ENCODE results near the gene CLDN20.
A peak's percentile ranks its signal among the peaks of the same experiment; 100 is the strongest.

CLDN20 gene

DNA sequence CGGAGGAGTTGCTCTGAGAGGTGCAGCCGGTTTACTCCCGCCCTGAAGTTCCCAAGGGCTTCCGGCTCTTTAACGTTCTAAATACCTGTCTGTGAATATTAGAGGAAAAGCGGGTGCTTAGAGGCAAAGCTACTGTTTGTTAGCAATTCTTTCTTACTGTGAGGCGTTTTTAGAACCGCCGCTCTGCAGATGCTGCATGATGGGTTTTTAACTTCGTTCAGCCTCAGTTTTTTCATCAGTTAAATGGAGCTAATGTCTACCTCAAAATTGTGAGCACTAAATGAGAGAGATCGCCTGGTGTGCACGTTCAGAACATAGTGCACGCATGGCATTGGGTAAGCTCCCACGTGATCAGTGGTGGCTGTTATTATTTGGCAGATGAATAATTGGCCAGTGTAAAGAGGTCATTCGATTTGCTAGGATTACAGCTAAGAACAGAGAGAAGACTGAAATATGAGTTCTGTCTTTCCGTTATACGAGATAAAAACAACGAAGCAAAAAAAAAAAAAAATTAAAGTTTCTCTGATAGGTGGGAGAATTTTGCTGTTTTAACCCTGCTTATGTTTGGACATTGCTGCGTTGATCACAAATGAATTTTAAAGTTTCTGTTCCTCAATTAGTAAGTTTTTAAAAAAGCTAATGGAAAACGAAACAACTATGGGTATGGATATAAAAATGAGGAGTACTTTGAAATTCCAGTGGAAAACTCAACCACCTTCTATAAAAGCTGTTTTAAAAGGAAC lies 51.1 kb downstream of the CLDN20 start:
- Histone ChIP-seq H3K36me3 (ENCODE audit: low read depth) (peaks cover 30% of the 10 kb centered on the region), H3K9me3 (ENCODE audit: severe bottlenecking) (no peaks in the 10 kb centered on the region), H3K27me3 (ENCODE audit: insufficient read depth, poor library complexity, severe bottlenecking) (no peaks in the 10 kb centered on the region), H3K4me3 (ENCODE audit: severe bottlenecking) (peak overlapping the region; percentile 64), H3K4me1 (ENCODE audit: insufficient read depth, poor library complexity, severe bottlenecking) (peaks cover 16% of the 10 kb centered on the region), H3K27ac (ENCODE audit: poor library complexity, severe bottlenecking) (peak overlapping the region; percentile 80)
- TF ChIP-seq, protein P1, sequence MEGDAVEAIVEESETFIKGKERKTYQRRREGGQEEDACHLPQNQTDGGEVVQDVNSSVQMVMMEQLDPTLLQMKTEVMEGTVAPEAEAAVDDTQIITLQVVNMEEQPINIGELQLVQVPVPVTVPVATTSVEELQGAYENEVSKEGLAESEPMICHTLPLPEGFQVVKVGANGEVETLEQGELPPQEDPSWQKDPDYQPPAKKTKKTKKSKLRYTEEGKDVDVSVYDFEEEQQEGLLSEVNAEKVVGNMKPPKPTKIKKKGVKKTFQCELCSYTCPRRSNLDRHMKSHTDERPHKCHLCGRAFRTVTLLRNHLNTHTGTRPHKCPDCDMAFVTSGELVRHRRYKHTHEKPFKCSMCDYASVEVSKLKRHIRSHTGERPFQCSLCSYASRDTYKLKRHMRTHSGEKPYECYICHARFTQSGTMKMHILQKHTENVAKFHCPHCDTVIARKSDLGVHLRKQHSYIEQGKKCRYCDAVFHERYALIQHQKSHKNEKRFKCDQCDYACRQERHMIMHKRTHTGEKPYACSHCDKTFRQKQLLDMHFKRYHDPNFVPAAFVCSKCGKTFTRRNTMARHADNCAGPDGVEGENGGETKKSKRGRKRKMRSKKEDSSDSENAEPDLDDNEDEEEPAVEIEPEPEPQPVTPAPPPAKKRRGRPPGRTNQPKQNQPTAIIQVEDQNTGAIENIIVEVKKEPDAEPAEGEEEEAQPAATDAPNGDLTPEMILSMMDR (IDR thresholded peaks at IDR 0.05; ENCODE audit: poor library complexity, severe bottlenecking): no peak
- DNase-seq (ENCODE audit: low spot score): peak; percentile 68
- peak; percentile 44 for ATAC-seq (ENCODE audit: low read depth)

DNA sequence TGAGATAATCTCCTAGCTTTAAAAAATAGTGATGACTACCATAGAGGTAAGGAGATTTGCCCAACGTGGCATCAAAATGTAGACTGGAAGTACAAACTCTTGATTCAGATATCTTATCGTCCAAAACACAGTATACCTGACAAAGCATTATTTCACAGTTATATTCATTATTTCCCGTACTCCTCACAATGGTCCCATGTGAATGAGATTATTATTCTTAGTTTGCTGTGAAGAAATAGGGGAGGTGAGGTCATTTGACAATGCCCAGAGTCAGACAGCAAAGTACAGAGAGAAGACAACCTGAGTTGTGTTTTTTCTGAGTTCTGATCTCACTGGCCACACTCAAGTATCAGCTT lies 51.7 kb downstream of the CLDN20 start:
- TF ChIP-seq, protein P1 (IDR thresholded peaks at IDR 0.05; ENCODE audit: poor library complexity, severe bottlenecking): no peak
- peak overlapping the region; percentile 64 for H3K4me3 ChIP-seq (ENCODE audit: severe bottlenecking)
- H3K4me1 ChIP-seq (ENCODE audit: insufficient read depth, poor library complexity, severe bottlenecking): peaks cover 10% of the 10 kb centered on the region
- H3K9me3 ChIP-seq (ENCODE audit: severe bottlenecking): no peaks in the 10 kb centered on the region
- peak overlapping the region; percentile 80 for H3K27ac ChIP-seq (ENCODE audit: poor library complexity, severe bottlenecking)
- no peaks in the 10 kb centered on the region for H3K27me3 ChIP-seq (ENCODE audit: insufficient read depth, poor library complexity, severe bottlenecking)
- H3K36me3 ChIP-seq (ENCODE audit: low read depth): peaks cover 25% of the 10 kb centered on the region
- ATAC-seq (ENCODE audit: low read depth) (no peak), DNase-seq (ENCODE audit: low spot score) (no peak)

DNA sequence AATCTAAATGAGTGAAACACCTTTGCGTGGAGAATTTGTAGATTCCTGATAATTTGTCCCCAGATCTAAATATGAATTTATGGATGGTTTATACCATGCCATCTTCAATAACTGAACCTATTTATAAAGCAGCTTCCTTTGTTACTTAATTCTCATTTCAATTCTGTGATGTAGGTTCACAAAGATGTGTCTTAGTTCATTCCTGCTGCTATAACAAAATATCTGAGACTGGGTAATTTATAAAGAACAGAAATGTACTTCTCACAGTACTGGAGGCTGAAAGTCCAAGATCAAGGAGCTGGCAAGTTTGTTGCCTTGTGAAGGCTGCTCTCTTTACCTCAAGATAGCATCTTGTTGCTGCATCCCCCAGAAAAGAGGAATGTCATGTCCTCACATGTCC lies 52.6 kb downstream of the CLDN20 start:
- TF ChIP-seq, protein P1 (IDR thresholded peaks at IDR 0.05; ENCODE audit: poor library complexity, severe bottlenecking): no peak
- H3K4me3 ChIP-seq (ENCODE audit: severe bottlenecking): no peak overlapping the region

DNA sequence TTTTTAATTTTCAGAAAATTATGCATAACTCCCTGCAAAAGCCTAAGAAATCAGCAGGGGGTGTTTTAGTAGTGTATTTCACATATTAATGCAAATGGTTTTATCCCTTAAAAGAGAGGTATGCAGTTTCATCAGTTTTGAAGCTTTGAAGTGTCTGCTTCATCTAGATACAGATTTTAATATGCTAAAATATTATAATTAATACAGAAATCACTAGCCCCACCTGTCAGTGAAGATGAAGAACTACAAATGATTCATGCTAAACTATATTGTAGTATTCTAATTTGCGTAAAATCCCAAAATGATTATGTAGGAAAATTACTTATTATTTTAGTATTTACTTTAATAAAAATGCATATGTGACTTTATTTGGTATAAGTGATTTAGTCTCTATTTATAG lies 53.4 kb downstream of the CLDN20 start:
- no peak for DNase-seq (ENCODE audit: low spot score)
- TF ChIP-seq, protein P1 (IDR thresholded peaks at IDR 0.05; ENCODE audit: poor library complexity, severe bottlenecking): peak; percentile 43
- Histone ChIP-seq H3K27me3 (ENCODE audit: insufficient read depth, poor library complexity, severe bottlenecking) (no peaks in the 10 kb centered on the region), H3K36me3 (ENCODE audit: low read depth) (peaks cover 8% of the 10 kb centered on the region; the same call in 1 of the 2 replicates), H3K9me3 (ENCODE audit: severe bottlenecking) (no peaks in the 10 kb centered on the region), H3K4me3 (ENCODE audit: severe bottlenecking) (no peak overlapping the region), H3K27ac (ENCODE audit: poor library complexity, severe bottlenecking) (no peak overlapping the region), H3K4me1 (ENCODE audit: insufficient read depth, poor library complexity, severe bottlenecking) (no peaks in the 10 kb centered on the region)
- ATAC-seq (ENCODE audit: low read depth): no peak

More for the DNA sequence above, 52.6 kb downstream of the CLDN20 start:
- Histone ChIP-seq H3K9me3 (ENCODE audit: severe bottlenecking) (no peaks in the 10 kb centered on the region), H3K27me3 (ENCODE audit: insufficient read depth, poor library complexity, severe bottlenecking) (no peaks in the 10 kb centered on the region), H3K4me1 (ENCODE audit: insufficient read depth, poor library complexity, severe bottlenecking) (peaks cover 1% of the 10 kb centered on the region), H3K27ac (ENCODE audit: poor library complexity, severe bottlenecking) (no peak overlapping the region), H3K36me3 (ENCODE audit: low read depth) (peaks cover 16% of the 10 kb centered on the region)
- DNase-seq (ENCODE audit: low spot score) (no peak), ATAC-seq (ENCODE audit: low read depth) (no peak)

DNA sequence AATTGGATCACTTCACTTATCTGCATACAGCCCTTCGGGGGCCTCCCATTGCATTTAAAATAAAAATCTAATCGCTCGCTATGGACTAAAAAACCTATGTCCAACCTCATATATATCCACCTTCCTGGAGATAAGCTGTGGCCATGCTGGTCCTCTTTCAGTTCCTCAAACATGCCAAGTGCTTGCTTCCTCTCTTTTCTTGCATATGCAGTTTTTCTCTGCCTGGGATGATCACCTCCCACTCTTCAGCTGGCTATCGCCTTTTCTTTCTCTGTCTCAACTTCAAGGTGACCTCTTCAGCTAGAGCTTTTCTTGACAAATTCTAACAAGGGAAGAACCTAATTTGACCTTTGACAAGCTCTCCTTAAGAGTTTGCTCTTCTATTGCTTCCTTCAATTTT lies 56.1 kb downstream of the CLDN20 start:
- ATAC-seq (ENCODE audit: low read depth) (no peak), DNase-seq (ENCODE audit: low spot score) (no peak)
- TF ChIP-seq, protein P1 (IDR thresholded peaks at IDR 0.05; ENCODE audit: poor library complexity, severe bottlenecking): no peak
- Histone ChIP-seq H3K4me1 (ENCODE audit: insufficient read depth, poor library complexity, severe bottlenecking) (no peaks in the 10 kb centered on the region), H3K9me3 (ENCODE audit: severe bottlenecking) (no peaks in the 10 kb centered on the region), H3K36me3 (ENCODE audit: low read depth) (no peaks in the 10 kb centered on the region), H3K4me3 (ENCODE audit: severe bottlenecking) (no peak overlapping the region), H3K27ac (ENCODE audit: poor library complexity, severe bottlenecking) (no peak overlapping the region), H3K27me3 (ENCODE audit: insufficient read depth, poor library complexity, severe bottlenecking) (no peaks in the 10 kb centered on the region)
